IPS-18a (cell line): ENCODE measurements around the gene ARHGEF4.
"Not testable (repeated sequence)": the region's sequence is repeated elsewhere in the genome, so short reads cannot be mapped to it uniquely, and the experiment has no call there.

ENCODE experiments used
- H3K27ac ChIP-seq: one replicate; pipeline ENCODE4 v1.5.1; 2013; ENCODE audit warnings: low read length
- H3K27me3 ChIP-seq: one replicate; pipeline ENCODE4 v1.6.1; 2013; ENCODE audit warnings: mild to moderate bottlenecking, low read length; ENCODE audit not compliant: control insufficient read depth, insufficient read depth
- H3K36me3 ChIP-seq: one replicate; pipeline ENCODE4 v1.6.1; 2013; ENCODE audit warnings: low read depth, low read length; ENCODE audit not compliant: control insufficient read depth
- H3K4me1 ChIP-seq: one replicate; pipeline ENCODE4 v1.6.1; 2013; ENCODE audit warnings: low read depth, low read length; ENCODE audit not compliant: control insufficient read depth
- H3K4me3 ChIP-seq: one replicate; pipeline ENCODE4 v1.5.1; 2013; ENCODE audit warnings: low read length
- H3K9ac ChIP-seq: one replicate; pipeline ENCODE4 v1.6.1; 2013; ENCODE audit warnings: mild to moderate bottlenecking, low read length, moderate library complexity
- H3K9me3 ChIP-seq: one replicate; pipeline ENCODE4 v1.6.1; 2013; ENCODE audit warnings: low read depth, low read length; ENCODE audit not compliant: control insufficient read depth

ARHGEF4 gene

DNA sequence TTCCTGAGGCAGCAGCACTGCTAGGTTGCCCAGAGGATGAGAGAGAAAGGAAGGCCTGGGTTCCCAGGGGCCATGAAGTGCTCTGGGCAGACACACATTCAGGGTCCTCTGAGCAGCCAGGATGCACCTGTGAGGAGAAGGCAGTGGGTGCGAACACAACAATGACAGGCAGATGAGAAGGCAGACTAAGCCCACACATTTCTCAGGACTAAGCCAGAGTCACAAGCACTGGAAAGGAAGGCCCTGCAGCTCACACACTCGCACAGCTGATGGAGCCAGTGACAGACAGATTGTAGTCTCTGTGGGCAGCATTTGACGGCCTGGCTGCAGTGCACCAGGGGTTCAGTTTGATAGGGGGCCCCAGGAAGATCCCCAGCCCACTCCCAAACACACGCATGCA lies 61.8 kb downstream of the ARHGEF4 start:
- H3K9ac ChIP-seq = no peak overlapping the region
- H3K4me3 ChIP-seq = no peak overlapping the region
- no peaks in the 10 kb centered on the region for H3K9me3 ChIP-seq
- peaks cover 25% of the 10 kb centered on the region for H3K4me1 ChIP-seq
- no peaks in the 10 kb centered on the region for H3K36me3 ChIP-seq
- no peak overlapping the region for H3K27ac ChIP-seq
- no peaks in the 10 kb centered on the region for H3K27me3 ChIP-seq

- no peak overlapping the region for H3K9ac ChIP-seq
- H3K27me3 ChIP-seq = no peaks in the 10 kb centered on the region
- peaks cover 25% of the 10 kb centered on the region for H3K4me1 ChIP-seq
- H3K4me3 ChIP-seq = no peak overlapping the region
- H3K9me3 ChIP-seq = no peaks in the 10 kb centered on the region
- H3K27ac ChIP-seq = no peak overlapping the region
- no peaks in the 10 kb centered on the region for H3K36me3 ChIP-seq
These were observed 62.6 kb downstream of the ARHGEF4 start for GRCh38 chr2:130899306-130899705.

DNA sequence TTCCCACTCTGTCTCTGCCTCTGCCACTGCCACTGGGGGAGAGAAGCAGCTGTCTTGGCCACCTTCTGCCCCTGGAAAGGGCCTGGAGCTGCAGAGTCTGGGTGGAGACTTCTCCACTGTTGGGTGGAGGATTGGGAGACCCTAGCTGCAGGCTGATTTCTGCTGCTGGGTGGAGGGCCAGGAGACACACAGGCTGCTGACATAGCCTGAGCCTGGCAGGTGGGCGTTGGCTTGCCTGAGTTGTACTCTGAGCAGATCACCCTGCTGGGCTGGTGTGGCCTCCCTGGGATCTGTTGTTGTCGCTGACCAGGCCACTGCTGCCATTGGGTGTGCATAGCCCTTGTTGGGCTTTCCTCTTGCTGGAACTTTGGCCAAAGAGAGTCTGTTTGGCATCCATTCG lies 64.3 kb downstream of the ARHGEF4 start:
- no peak overlapping the region for H3K9ac ChIP-seq
- H3K27me3 ChIP-seq = no peaks in the 10 kb centered on the region
- H3K4me3 ChIP-seq = no peak overlapping the region
- no peak overlapping the region for H3K27ac ChIP-seq
- peaks cover 25% of the 10 kb centered on the region for H3K4me1 ChIP-seq
- H3K9me3 ChIP-seq = no peaks in the 10 kb centered on the region
- no peaks in the 10 kb centered on the region for H3K36me3 ChIP-seq

- H3K9me3 ChIP-seq, H3K36me3 ChIP-seq, H3K9ac ChIP-seq, H3K27me3 ChIP-seq, H3K4me3 ChIP-seq, H3K27ac ChIP-seq: not testable (repeated sequence)
- H3K4me1 ChIP-seq = peaks cover 22% of the 10 kb centered on the region
These were observed 64.9 kb downstream of the ARHGEF4 start for GRCh38 chr2:130901626-130902025.

GRCh38 chr2:130908832-130909231 lies 72.1 kb downstream of the ARHGEF4 start:
- Histone ChIP-seq H3K4me3 (no peak overlapping the region), H3K36me3 (no peaks in the 10 kb centered on the region), H3K27me3 (no peaks in the 10 kb centered on the region), H3K9ac (no peak overlapping the region), H3K9me3 (peaks cover 8% of the 10 kb centered on the region), H3K4me1 (peaks cover 5% of the 10 kb centered on the region), H3K27ac (no peak overlapping the region)

- peaks cover 5% of the 10 kb centered on the region for H3K4me1 ChIP-seq
- H3K4me3 ChIP-seq = no peak overlapping the region
- H3K9me3 ChIP-seq = peaks cover 8% of the 10 kb centered on the region
- no peak overlapping the region for H3K9ac ChIP-seq
- no peaks in the 10 kb centered on the region for H3K27me3 ChIP-seq
- H3K27ac ChIP-seq = no peak overlapping the region
- H3K36me3 ChIP-seq = no peaks in the 10 kb centered on the region
These were observed 74.2 kb downstream of the ARHGEF4 start for GRCh38 chr2:130910931-130911330.

- no peak overlapping the region for H3K4me3 ChIP-seq
- no peaks in the 10 kb centered on the region for H3K27me3 ChIP-seq
- H3K27ac ChIP-seq = no peak overlapping the region
- H3K4me1 ChIP-seq = peaks cover 5% of the 10 kb centered on the region
- H3K9me3 ChIP-seq = peaks cover 4% of the 10 kb centered on the region
- no peaks in the 10 kb centered on the region for H3K36me3 ChIP-seq
- no peak overlapping the region for H3K9ac ChIP-seq
These were observed 74.8 kb downstream of the ARHGEF4 start for GRCh38 chr2:130911482-130911881.

GRCh38 chr2:130911996-130912395 lies 75.3 kb downstream of the ARHGEF4 start:
- Histone ChIP-seq H3K27ac (no peak overlapping the region), H3K27me3 (no peaks in the 10 kb centered on the region), H3K9me3 (no peaks in the 10 kb centered on the region)

DNA sequence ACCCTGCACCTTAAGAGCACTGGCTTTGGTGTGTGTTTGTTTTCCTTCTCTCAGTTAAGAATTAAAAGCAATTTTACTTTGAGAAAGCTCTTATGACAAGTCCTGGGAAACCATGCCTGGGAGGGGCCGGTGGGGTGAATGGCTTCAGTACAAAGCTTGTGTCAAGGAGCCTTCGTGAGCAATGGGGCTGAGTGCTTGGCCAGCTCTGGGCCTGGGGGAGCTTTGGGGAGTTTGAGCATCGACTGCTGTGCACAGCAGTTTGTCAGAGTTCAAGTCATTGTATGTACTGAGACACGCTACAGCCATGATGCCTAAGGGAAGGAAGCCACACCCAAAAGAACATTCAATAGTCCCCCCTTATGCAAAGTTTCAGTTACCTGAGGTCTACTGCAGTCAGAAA lies 75.8 kb downstream of the ARHGEF4 start:
- Histone ChIP-seq H3K36me3 (no peaks in the 10 kb centered on the region), H3K4me1 (peaks cover 5% of the 10 kb centered on the region), H3K4me3 (no peak overlapping the region), H3K27ac (no peak overlapping the region), H3K9ac (no peak overlapping the region), H3K27me3 (no peaks in the 10 kb centered on the region), H3K9me3 (no peaks in the 10 kb centered on the region)

More at GRCh38 chr2:130911996-130912395, 75.3 kb downstream of the ARHGEF4 start:
- H3K4me3 ChIP-seq = no peak overlapping the region
- H3K4me1 ChIP-seq = peaks cover 5% of the 10 kb centered on the region
- no peak overlapping the region for H3K9ac ChIP-seq
- H3K36me3 ChIP-seq = no peaks in the 10 kb centered on the region

DNA sequence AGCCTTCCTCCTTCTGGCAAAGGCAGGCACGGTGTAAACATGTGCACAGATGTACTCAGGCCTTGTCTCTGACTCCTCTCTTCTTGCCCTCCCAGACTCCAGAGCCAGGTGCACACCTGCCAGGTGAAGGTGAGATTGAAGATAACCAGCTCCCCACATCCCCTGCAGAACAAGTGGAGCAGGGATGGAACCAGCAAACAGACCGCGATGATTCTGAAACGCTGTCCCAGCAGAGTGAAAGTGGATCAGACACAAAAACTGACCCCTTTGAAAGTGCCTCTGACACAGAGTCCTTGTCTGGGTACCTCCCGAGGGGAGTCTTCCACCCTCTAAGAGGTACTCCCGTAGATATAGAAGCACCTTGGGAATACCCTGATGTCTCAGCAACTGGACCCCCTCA lies 77.2 kb downstream of the ARHGEF4 start:
- H3K27ac ChIP-seq = no peak overlapping the region
- H3K4me1 ChIP-seq = peaks cover 5% of the 10 kb centered on the region
- H3K27me3 ChIP-seq = no peaks in the 10 kb centered on the region
- no peaks in the 10 kb centered on the region for H3K9me3 ChIP-seq
- no peak overlapping the region for H3K9ac ChIP-seq
- H3K36me3 ChIP-seq = no peaks in the 10 kb centered on the region
- H3K4me3 ChIP-seq = no peak overlapping the region

DNA sequence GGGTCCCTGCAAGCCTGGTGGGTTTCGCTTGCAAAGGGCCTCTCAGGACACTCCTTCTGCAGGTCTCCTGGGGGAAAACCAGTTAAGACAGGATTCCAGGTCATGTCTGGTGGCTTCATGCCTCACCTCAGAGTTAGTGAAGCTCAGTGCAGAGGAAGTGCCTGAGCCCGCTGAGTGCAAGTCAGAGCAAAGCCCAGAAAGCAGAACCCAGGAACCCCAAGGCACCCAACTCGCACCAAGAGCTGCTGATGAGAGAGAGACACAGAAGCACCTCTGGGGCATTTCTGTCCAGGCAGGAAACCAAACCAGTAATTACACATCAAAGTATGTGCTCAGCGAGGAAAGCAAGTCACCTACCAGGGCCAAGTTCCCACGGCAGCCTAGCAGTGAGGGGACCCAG lies 78.4 kb downstream of the ARHGEF4 start:
- no peaks in the 10 kb centered on the region for H3K9me3 ChIP-seq
- H3K4me3 ChIP-seq = no peak overlapping the region
- H3K9ac ChIP-seq = no peak overlapping the region
- no peaks in the 10 kb centered on the region for H3K36me3 ChIP-seq
- peaks cover 5% of the 10 kb centered on the region for H3K4me1 ChIP-seq
- no peaks in the 10 kb centered on the region for H3K27me3 ChIP-seq
- H3K27ac ChIP-seq = no peak overlapping the region

- Histone ChIP-seq H3K36me3 (no peaks in the 10 kb centered on the region), H3K4me1 (peaks cover 5% of the 10 kb centered on the region), H3K27me3 (no peaks in the 10 kb centered on the region), H3K9me3 (no peaks in the 10 kb centered on the region), H3K9ac (no peak overlapping the region), H3K4me3 (no peak overlapping the region), H3K27ac (no peak overlapping the region)
These were observed 79.1 kb downstream of the ARHGEF4 start for GRCh38 chr2:130915595-130916437.
